ENCODE data around the gene DGKA. TPM values are rescaled to one million over a fixed set of nuclear protein-coding genes. Genes with fewer than 3 reads are reported as not detected.

DGKA gene
- total and polyA plus RNA-seq, 2 of the 13 experiments (the other 11 are each of a cell fraction or from before 2014, with no cell fraction given), result 2.4 to 5.4 TPM

DNA sequence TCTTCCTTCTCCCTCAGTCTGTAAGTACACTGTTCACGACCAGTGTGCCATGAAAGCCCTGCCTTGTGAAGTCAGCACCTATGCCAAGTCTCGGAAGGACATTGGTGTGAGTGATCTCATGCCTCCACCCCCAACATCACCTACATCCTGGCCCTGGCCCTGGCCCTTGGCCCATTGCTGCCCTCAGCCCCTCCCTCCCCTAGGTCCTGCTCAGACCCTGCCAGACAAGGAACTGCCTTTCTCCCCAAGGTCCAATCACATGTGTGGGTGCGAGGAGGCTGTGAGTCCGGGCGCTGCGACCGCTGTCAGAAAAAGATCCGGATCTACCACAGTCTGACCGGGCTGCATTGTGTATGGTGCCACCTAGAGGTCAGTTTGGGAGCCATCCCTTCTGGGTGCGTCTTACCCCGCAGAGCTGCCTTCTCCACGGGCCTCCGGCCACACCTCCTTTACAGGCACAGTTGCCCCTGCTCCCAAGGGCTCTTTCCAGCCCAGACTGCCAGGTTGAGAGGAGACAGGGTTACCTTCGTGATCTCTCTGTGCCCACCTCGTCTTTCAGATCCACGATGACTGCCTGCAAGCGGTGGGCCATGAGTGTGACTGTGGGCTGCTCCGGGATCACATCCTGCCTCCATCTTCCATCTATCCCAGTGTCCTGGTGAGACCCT lies 9.2 kb downstream of the DGKA start (continued):
- TF ChIP-seq, protein P1, sequence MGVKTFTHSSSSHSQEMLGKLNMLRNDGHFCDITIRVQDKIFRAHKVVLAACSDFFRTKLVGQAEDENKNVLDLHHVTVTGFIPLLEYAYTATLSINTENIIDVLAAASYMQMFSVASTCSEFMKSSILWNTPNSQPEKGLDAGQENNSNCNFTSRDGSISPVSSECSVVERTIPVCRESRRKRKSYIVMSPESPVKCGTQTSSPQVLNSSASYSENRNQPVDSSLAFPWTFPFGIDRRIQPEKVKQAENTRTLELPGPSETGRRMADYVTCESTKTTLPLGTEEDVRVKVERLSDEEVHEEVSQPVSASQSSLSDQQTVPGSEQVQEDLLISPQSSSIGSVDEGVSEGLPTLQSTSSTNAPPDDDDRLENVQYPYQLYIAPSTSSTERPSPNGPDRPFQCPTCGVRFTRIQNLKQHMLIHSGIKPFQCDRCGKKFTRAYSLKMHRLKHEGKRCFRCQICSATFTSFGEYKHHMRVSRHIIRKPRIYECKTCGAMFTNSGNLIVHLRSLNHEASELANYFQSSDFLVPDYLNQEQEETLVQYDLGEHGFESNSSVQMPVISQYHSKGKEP (CRISPR knock-in tag; IDR thresholded peaks at IDR 0.05), result no peak
- no peak for TF ChIP-seq ZFP90 (CRISPR knock-in tag; IDR thresholded peaks at IDR 0.05; ENCODE audit: borderline replicate concordance)
- no peak for TF ChIP-seq ZNF10 (CRISPR knock-in tag; IDR thresholded peaks at IDR 0.05; ENCODE audit: borderline replicate concordance, low read depth)
- no peak for TF ChIP-seq ZBTB8A (CRISPR knock-in tag; IDR thresholded peaks at IDR 0.05; ENCODE audit: borderline replicate concordance, low read depth)
- TF ChIP-seq SMAD9 (CRISPR knock-in tag; IDR thresholded peaks at IDR 0.05), result no peak
- TF ChIP-seq ASH2L (IDR thresholded peaks at IDR 0.05; ENCODE audit: insufficient read length, low read depth, low read length), result no peak
- 0 out of 2 replicates have a peak, but pooled peaks have one; percentile 13 for TF ChIP-seq ZMYM3 (CRISPR knock-in tag; IDR thresholded peaks at IDR 0.05)
- TF ChIP-seq GABPA (IDR thresholded peaks at IDR 0.05; ENCODE audit: low read depth, low read length), result no peak
- no peak for TF ChIP-seq GABPA (CRISPR knock-in tag; IDR thresholded peaks at IDR 0.05; ENCODE audit: low read depth)
- no peak for TF ChIP-seq ARNTL (CRISPR knock-in tag; IDR thresholded peaks at IDR 0.05)
- no peak for TF ChIP-seq ZBTB1 (CRISPR knock-in tag; IDR thresholded peaks at IDR 0.05; ENCODE audit: borderline replicate concordance)
- peak; percentile 22; the same call in 1 of the 3 replicates for TF ChIP-seq MXI1 (IDR thresholded peaks at IDR 0.05; ENCODE audit: borderline replicate concordance, low read depth, low read length)
- no peak for TF ChIP-seq ZNF75D (CRISPR knock-in tag; IDR thresholded peaks at IDR 0.05; ENCODE audit: borderline replicate concordance)
- TF ChIP-seq ZSCAN20 (CRISPR knock-in tag; IDR thresholded peaks at IDR 0.05; ENCODE audit: borderline replicate concordance), result no peak
- TF ChIP-seq, protein P2, sequence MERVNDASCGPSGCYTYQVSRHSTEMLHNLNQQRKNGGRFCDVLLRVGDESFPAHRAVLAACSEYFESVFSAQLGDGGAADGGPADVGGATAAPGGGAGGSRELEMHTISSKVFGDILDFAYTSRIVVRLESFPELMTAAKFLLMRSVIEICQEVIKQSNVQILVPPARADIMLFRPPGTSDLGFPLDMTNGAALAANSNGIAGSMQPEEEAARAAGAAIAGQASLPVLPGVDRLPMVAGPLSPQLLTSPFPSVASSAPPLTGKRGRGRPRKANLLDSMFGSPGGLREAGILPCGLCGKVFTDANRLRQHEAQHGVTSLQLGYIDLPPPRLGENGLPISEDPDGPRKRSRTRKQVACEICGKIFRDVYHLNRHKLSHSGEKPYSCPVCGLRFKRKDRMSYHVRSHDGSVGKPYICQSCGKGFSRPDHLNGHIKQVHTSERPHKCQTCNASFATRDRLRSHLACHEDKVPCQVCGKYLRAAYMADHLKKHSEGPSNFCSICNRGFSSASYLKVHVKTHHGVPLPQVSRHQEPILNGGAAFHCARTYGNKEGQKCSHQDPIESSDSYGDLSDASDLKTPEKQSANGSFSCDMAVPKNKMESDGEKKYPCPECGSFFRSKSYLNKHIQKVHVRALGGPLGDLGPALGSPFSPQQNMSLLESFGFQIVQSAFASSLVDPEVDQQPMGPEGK (CRISPR knock-in tag; IDR thresholded peaks at IDR 0.05), result peak; percentile 47; the same call in 1 of the 2 replicates
- no peak for TF ChIP-seq NFIC (IDR thresholded peaks at IDR 0.05; ENCODE audit: low read length)
- no peak for TF ChIP-seq TCF12 (IDR thresholded peaks at IDR 0.05)
- no peak for TF ChIP-seq TCF12 (CRISPR knock-in tag; IDR thresholded peaks at IDR 0.05)
- TF ChIP-seq, protein P3, sequence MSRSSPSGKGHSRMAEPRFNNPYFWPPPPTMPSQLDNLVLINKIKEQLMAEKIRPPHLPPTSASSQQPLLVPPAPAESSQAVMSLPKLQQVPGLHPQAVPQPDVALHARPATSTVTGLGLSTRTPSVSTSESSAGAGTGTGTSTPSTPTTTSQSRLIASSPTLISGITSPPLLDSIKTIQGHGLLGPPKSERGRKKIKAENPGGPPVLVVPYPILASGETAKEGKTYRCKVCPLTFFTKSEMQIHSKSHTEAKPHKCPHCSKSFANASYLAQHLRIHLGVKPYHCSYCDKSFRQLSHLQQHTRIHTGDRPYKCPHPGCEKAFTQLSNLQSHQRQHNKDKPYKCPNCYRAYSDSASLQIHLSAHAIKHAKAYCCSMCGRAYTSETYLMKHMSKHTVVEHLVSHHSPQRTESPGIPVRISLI (CRISPR knock-in tag; IDR thresholded peaks at IDR 0.05; ENCODE audit: borderline replicate concordance), result no peak
- TF ChIP-seq ZNF550 (CRISPR knock-in tag; IDR thresholded peaks at IDR 0.05; ENCODE audit: borderline replicate concordance), result no peak
- TF ChIP-seq, protein P4, sequence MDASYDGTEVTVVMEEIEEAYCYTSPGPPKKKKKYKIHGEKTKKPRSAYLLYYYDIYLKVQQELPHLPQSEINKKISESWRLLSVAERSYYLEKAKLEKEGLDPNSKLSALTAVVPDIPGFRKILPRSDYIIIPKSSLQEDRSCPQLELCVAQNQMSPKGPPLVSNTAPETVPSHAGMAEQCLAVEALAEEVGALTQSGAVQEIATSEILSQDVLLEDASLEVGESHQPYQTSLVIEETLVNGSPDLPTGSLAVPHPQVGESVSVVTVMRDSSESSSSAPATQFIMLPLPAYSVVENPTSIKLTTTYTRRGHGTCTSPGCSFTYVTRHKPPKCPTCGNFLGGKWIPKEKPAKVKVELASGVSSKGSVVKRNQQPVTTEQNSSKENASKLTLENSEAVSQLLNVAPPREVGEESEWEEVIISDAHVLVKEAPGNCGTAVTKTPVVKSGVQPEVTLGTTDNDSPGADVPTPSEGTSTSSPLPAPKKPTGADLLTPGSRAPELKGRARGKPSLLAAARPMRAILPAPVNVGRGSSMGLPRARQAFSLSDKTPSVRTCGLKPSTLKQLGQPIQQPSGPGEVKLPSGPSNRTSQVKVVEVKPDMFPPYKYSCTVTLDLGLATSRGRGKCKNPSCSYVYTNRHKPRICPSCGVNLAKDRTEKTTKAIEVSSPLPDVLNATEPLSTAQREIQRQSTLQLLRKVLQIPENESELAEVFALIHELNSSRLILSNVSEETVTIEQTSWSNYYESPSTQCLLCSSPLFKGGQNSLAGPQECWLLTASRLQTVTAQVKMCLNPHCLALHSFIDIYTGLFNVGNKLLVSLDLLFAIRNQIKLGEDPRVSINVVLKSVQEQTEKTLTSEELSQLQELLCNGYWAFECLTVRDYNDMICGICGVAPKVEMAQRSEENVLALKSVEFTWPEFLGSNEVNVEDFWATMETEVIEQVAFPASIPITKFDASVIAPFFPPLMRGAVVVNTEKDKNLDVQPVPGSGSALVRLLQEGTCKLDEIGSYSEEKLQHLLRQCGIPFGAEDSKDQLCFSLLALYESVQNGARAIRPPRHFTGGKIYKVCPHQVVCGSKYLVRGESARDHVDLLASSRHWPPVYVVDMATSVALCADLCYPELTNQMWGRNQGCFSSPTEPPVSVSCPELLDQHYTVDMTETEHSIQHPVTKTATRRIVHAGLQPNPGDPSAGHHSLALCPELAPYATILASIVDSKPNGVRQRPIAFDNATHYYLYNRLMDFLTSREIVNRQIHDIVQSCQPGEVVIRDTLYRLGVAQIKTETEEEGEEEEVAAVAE (CRISPR knock-in tag; IDR thresholded peaks at IDR 0.05; ENCODE audit: borderline replicate concordance), result peak; percentile 69; the same call in 1 of the 2 replicates
